GM19438 (cell line): ENCODE results near the gene SPATA31D4.

Experiments used
- ATAC-seq: cut with Tn5 transposase; IDR thresholded peaks from one replicate; pipeline ENCODE4 v1.9.1; 2021; ENCODE audit warnings: low read depth; ENCODE audit not compliant: unreplicated experiment

Gene SPATA31D4

DNA sequence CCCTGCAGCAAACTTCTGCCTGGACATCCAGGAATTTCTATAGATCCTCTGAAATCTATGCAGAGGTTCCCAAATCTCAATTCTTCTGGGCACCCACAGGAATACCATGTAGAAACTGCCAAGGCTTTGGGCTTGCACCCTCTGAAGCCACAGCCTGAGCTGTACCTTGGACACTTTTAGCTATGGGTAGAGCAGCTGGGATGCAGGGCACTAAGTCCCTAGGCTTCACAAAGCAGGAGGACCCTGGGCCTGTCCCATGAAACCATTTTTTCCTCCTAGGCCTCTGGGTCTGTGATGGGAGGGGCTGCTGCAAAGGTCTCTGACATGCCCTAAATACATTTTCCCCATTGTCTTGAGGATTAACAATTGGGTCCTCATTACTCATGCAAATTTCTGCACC is 27.4 kb downstream of the SPATA31D4 start:
- ATAC-seq: no peak

DNA sequence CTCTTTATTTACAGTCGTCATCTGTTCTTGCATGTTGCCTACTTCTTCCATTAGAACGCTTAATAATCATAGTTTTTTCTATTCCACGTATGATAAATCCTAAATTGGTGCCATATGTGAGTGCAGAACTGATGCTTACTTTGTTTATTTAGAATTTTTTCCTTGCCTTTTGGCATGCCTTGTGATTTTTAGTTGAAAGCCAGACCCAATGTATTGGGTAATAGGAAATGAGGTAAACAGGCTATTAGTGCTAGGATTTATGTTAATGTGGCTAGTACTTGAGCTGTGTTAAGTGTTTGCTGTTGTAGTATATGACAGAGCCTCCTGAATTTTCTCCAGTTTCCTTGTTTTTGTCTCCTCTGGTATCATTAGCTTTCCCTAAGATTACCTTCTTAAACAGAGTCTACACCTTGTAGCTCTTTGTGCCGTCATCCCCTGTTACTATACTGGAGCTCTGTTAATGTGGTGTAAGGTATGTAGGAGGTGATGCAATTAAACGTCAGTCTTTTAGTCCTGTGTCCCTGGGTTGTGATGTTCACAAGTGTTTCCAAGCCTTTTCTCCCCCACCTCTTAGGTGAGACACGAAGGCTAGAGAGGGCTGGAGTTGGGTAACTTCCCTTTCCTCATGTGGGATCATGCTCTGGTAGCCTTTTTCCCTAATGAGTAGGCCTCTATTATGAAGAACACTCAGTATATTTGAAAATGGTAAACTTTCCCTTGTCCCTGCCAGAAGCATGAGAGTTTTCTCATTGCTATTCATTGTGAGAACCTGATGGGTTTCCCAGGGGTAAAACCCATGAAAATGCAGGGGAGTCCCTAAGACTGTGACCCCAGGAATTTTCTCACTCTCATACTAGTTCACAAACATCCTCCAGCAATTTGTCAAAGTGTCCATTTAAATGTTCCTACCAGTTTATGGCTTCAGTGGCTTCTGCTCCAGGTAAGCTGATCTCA is 36.3 kb downstream of the SPATA31D4 start:
- ATAC-seq: no peak

DNA sequence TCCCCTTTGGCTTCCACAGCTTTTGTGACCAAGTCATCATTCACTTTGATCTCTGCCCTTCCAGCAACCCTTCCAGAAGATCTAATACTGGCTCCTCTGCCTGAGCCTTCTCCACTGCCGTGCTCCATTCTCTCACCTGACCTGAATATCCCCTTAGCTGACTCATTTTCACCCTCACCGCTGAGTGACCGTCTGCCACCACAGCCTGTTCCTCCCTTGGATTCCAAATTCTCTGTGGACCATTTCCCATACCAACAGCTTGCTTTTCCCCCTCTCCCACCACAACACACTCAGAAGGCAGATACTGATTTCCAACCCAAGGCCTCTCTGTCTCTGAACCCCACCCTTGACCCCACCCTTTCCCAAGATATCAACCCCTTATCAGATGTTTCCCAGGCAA is 39.8 kb downstream of the SPATA31D4 start:
- no peak for ATAC-seq

DNA sequence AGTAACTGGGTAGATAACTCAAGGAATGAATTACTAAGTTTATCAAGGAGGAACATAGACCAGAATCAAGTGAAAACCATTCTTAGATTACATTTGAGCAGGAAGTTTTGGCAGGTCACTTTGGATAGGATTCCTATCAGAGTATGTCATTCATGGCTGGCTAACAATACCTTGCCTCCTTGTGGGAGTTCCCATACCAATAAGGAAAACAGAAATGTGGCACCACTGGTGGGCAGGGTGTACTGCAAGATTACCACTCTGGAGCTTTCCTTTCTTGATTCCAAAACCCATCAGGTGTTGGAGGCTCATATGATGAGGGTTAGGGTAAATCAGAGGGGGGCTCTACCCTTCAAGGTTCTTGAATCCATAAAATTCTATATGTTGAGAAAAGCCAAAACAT is 41.7 kb downstream of the SPATA31D4 start:
- no peak for ATAC-seq

DNA sequence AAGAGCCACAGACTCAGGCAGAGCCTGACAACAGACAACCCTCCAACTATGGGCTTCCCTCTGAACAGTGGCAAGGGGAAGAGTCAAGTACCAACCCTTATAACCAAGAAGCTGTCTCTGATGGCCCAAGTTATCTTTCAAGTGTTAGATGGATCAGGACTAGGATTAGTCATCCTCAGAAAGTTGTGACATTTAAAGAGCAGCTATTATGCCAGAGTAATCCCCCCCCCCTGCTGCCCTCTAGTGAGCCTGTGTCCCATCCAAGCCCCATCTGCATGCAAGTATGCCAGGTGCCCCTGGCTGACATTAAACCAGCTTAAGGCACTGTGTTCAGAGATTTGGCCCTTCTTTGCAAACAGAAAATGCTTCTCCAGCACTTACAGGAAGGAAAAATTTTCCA is 43.5 kb downstream of the SPATA31D4 start:
- no peak for ATAC-seq

DNA sequence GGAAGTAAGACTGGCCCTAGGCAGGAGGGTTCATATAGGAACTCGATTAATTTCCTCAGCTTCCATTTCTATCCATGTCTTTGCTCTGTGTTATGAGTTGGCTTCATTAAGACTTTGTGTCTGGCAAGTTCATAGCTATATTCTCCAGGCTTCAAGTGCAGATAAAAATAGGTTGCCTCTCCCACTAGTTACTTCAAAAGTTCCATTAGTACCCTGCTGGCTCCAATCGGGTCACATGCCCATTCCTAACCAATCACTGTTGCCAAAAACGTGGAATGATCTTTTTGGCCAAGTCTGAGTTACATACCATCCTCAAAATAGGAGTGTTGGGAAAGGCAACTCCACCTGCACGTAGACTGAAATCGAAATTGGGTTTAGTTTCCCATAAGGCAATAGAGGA is 46.5 kb downstream of the SPATA31D4 start:
- ATAC-seq: no peak

DNA sequence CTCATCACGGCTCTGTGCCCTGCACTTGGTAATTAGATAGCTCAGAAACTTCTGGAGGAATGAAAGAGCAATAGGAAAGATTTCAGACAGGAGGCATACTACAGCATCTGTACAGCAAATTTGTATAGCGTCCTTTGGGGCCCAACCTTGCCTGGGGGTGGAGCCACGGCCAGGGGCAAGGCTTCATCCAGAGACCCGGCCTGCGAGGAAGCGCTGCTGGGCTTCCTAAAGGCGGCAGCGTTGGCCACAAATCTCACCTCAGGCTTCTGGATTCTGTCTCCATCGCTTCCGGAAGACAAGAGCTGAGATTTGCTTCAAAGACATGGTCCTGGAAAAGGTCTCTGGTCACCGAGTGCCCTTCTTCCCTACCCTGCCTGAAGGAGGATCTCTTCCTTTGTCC is 48.1 kb downstream of the SPATA31D4 start:
- no peak for ATAC-seq

DNA sequence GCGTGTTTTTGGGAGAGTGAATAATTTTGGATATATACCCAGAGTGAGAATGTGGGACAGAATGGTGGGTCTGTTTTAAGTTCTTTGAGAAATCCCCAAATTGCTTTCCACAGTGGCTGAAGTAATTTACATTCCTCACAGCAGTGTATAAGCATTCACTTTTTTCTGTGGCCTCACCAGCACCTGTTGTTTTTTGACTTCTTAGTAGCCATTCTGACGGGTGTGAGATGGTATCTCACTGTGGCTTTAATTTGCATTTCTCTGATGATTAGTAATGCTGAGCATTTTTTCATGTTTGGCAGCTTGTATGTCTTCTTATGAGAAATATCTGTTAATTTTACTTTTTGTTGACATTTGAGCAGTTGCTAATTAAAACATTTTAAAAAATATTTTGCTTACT is 51.0 kb downstream of the SPATA31D4 start:
- ATAC-seq: no peak

DNA sequence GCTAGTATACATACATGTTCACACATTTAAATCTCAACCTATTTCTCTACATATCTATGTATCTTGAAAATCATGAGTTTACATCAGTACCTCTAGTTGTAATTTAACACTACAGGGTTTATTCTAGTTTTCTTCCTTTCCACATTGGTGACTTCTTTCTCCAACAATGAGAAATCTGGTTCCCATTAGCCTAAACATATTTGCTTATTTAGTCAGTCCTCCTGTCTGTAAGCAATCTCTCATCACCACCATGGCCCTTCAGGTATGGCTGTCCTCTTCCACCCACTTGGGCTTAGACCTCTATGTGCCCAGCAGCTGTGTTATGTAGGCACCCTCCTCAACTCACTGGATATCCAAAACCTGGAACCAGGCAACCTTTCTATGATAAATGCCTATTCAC is 52.3 kb downstream of the SPATA31D4 start:
- no peak for ATAC-seq

DNA sequence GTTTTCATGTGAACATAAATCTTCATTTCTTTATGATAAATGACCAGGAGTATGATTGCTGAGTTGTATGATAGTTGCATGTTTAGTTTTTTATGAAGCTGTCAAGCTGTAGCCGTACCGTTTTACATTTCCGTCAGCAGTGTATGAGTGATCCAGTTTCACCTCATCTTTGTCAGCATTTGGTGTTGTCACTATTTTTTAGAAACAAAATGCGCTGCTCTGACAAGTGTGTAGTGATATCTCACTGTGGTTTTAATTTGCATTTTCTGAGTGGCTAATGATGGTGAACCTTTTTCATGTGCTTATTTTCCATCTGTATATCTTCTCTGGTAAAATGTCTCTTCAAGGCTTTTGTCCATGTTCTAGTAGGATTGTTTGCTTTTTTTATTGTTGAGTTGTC is 53.7 kb downstream of the SPATA31D4 start:
- no peak for ATAC-seq
